ENCODE data around the gene CACNA1B.

GRCh38 chr9:138061631-138062030 lies 184.0 kb downstream of the CACNA1B start:
- TF ChIP-seq YY1 (IDR thresholded peaks at IDR 0.05; ENCODE audit: insufficient read depth, insufficient read length) (no peak), SUZ12 (IDR thresholded peaks at IDR 0.05; ENCODE audit: extremely low read depth, insufficient read depth, insufficient read length) (no peak)
